Fibroblast of the aortic adventitia (primary cell): Measurements from ENCODE around the gene UBFD1. TPM values are rescaled to one million over a fixed set of nuclear protein-coding genes. Genes with fewer than 3 reads are reported as not detected.
"Not testable (repeated sequence)": the region's sequence is repeated elsewhere in the genome, so short reads cannot be mapped to it uniquely, and the experiment has no call there.

ENCODE experiments used
- DNase-seq: peaks from one replicate; pipeline ENCODE4 v3.0.0-alpha.2; 2010; ENCODE audit warnings: low read depth
- H3K4me3 ChIP-seq: 2 replicates; pipeline ENCODE4 v1.5.1; 2011; ENCODE audit warnings: low read depth, mild to moderate bottlenecking, control low read depth, low read length, moderate library complexity
- total RNA-seq: library from RNA; depleted of rRNA; stranded (reverse); fragments of >200 nt; gene quantifications from 2 replicates; pipeline ENCODE4 v1.2.3, GENCODE V29; 2012; ENCODE audit warnings: low replicate concordance
- TF ChIP-seq, protein P1 (sequence below): IDR thresholded peaks from 2 replicates; pipeline ENCODE4 v1.5.1; 2011; ENCODE audit warnings: mild to moderate bottlenecking, low read length, control low read depth, inconsistent platforms; ENCODE audit not compliant: insufficient read depth

UBFD1 gene, protein sequence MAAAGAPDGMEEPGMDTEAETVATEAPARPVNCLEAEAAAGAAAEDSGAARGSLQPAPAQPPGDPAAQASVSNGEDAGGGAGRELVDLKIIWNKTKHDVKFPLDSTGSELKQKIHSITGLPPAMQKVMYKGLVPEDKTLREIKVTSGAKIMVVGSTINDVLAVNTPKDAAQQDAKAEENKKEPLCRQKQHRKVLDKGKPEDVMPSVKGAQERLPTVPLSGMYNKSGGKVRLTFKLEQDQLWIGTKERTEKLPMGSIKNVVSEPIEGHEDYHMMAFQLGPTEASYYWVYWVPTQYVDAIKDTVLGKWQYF
- total RNA-seq, result 74.6 and 89.1 TPM in 2 replicates

DNA sequence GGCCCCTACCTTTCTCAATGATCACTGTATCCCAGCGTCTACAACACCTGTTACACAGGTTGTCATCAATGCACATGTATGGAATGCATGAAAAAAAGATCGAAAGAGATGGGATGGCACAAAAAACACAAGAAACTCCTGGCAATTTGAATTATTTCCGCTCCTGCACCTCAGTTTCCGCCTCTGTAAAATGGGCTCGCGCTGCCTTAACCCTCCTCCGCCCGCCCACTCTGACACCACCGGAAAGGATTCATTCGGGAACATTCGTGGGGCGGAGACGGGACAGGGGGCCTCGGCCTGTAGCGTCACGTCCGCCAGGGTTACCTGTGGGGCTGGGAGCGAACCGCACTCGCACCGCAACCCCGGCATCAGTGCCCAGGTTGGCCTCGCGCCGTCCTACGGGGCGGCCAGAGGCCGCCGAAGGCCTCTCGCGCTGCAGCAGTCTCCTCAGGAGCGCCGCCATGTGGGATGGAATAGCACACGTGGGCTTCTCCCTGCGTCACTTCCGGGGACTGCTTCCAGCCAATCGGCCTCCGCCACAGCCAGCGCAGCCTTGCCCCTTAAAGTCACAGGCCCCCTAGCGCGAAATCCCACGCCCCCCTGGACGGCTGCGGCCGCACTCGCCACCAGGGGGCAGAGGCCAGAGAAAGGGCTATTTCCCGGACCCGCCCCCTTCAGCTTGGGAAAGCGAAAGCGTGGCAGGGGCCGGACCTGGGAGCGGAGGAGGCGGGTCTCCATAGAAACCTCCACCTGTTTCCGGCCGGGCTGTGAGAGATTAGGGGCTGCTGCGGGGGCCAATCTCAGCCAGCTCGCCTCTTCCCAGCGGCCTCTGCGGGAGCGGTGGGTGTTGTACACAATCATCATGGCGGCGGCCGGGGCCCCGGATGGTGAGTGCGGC lies at the start of gene UBFD1, which contains the start of gene EARS2:
TSS of gene UBFD1 (plus strand) at position 847 of the 898 bp plus-strand sequence. CDS start at position 863, 16 bp downstream.
TSS of gene EARS2 (minus strand) at position 470 of the 898 bp plus-strand sequence. CDS start at position 463, 7 bp downstream.
- TF ChIP-seq, protein P1, sequence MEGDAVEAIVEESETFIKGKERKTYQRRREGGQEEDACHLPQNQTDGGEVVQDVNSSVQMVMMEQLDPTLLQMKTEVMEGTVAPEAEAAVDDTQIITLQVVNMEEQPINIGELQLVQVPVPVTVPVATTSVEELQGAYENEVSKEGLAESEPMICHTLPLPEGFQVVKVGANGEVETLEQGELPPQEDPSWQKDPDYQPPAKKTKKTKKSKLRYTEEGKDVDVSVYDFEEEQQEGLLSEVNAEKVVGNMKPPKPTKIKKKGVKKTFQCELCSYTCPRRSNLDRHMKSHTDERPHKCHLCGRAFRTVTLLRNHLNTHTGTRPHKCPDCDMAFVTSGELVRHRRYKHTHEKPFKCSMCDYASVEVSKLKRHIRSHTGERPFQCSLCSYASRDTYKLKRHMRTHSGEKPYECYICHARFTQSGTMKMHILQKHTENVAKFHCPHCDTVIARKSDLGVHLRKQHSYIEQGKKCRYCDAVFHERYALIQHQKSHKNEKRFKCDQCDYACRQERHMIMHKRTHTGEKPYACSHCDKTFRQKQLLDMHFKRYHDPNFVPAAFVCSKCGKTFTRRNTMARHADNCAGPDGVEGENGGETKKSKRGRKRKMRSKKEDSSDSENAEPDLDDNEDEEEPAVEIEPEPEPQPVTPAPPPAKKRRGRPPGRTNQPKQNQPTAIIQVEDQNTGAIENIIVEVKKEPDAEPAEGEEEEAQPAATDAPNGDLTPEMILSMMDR, result peak; percentile 91
- DNase-seq, result peak; percentile 98
- peak within 1 kb of the TSS; percentile 98 for H3K4me3 ChIP-seq

DNA sequence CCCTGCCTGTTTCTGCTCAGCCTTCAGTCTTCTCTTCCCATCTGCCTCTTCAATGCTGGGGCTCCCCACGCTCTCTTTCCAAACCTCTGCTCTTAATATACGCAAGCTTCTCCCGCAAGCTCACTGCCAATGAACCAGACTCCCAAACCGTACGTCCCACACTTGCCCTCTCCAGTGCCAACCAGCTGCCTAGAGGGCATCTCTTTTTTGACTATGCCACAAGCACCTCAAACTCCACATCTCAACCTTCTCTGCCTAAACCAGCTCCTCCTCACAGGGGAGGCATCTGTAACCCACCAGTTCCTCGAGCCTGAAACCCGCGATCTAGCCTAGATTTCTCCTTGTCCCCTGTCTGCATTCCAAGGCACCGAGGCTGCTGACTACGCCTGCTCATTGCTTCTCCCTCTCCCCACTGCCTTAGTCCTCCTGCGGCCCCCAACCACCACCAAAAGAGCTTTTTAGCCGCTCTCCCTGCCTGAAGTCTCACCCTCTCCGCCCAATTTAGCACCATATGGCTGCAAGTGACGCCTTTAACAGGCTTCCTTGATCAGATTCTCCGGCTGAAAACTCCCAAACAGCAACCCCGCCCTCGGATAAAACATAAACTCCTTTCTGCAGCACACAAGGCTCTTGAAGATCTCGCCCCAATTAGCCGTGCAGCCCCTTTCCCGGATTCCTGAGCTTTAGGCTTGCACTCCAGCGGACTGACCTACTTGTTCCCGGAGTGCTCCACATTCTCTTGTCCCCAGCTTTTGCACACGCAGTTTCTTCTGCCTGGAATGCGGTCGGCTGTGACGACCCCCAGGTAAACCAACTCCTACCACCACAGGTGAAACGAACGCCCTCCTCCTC lies 48.7 kb upstream of the UBFD1 start:
- DNase-seq, result peak; percentile 38
- H3K4me3 ChIP-seq, result peak overlapping the region; percentile 86
- TF ChIP-seq, protein P1, result no peak

DNA sequence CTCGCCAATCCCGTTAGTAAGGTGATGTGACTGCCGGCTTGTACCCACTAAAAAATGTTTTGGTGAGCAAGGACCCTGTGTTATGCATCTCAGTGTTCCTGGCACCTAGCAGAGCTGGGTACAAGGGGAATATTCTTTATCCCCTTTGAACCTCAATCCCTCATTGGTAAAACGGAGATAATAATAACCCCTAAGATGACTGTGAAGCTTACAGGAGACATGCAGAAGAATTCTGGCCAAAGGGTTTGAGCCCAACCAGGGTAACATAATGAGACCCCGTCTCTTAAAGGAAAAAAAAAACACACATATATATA lies 48.1 kb upstream of the UBFD1 start:
- no peak for DNase-seq
- peak overlapping the region; percentile 86 for H3K4me3 ChIP-seq

DNA sequence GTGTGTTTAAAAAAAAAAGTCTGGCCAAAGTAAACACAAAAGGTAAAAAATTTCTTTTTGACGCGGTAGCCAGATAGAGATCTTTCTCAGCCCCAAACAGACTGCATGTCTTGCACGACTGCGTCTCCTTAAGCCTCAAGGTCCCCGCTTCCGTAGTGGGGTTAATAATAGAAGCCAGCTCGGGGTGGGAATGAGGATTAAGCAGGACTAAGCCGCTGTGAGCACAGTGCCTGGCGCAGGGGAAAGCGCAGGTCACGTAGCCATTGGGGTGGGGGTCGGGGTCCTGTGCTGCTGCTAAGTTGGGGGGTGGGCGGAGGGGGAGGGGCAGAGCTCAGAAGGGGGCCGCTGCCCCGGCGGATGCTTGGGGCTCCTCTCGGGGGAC lies 47.8 kb upstream of the UBFD1 start:
- TF ChIP-seq, protein P1, result no peak
- peak overlapping the region; percentile 86 for H3K4me3 ChIP-seq
- peak; percentile 28 for DNase-seq

More for the DNA sequence above, 48.1 kb upstream of the UBFD1 start:
- TF ChIP-seq, protein P1, result no peak

DNA sequence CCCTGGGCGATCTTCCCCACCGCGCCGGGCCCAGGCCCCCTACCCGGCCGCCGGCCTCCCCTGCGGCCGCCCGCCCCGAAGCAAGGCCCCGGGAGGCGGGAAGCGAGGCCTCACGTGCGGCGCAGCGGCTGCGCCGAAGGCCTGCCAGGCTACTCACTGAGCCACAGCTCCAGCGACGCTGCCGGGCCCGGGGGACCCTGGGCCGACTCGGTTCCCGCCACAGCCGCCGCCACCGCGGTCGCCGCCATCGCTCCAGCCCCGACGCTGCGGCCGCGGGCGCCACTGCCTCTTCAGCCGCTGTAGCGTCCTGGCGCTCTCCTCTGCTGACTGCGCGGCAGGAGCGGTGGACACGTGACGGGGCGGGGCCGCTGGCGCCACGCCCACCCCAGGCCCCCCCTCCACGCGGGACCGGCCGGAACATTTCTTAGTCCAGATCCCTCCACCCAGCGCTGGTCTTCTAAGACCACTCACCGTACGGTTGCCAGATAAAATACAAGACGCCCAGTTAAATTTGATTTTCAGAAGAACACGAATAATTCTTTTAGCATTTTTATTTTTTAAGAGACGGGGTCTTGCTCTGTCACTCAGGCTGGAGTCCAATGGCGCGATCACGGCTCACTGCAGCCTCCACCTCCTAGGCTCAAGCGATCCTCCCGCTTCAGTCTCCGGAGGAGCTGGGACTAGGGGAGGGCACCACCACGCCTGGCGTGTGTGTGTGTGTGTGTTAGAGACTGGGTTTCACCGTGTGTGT lies 47.2 kb upstream of the UBFD1 start, which contains the start of gene GGA2:
TSS of gene GGA2 (minus strand) at position 331 of the 751 bp plus-strand sequence. CDS start at position 248, 83 bp downstream.
- peak; percentile 75 for DNase-seq
- TF ChIP-seq, protein P1, result no peak
- peak within 1 kb of the TSS; percentile 86 for H3K4me3 ChIP-seq

DNA sequence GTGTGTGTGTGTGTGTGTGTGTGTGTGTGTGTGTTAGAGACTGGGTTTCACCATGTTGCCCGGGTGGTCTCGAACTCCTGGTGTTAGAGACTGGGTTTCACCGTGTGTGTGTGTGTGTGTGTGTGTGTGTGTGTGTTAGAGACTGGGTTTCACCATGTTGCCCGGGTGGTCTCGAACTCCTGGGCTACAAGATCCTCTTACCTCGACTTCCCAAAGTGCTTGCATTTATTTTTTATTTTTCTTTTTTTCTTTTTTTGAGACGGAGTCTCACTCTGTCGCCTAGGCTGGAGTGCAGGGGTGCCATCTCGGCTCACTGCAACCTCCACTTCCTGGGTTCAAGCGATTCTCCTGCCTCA lies 46.6 kb upstream of the UBFD1 start:
- H3K4me3 ChIP-seq, result peak overlapping the region; percentile 86

More for the DNA sequence above, 46.6 kb upstream of the UBFD1 start:
- DNase-seq, result not testable (repeated sequence)
